NCI-H2196 (cell line): Measurements from ENCODE around the gene NTF3.

Source experiments
- DNase-seq: peaks from one replicate; lab custom pipeline; 2025; ENCODE audit not compliant: unreplicated experiment; lab: John Stamatoyannopoulos, UW

The NTF3 gene

DNA sequence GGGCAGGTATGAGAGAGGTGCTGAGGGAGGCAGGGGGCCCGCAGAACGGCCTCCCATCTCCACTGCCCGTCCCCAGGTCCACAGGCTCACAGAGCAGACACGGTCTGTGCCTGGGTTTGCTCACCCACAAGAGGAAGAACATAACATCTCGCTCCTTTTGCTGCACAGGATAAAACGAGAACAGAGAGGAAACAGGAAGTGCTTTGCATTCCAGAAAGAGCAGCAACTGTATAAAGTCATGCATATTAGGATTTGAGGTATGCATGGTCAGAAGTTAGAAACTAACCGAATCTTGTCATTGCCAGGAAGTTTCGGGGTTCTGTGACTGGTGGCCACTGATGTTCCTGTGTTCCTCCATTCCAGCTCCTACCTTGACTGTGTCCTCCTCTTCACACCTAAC is 25.0 kb downstream of the NTF3 start:
- DNase-seq = no peak

- no peak for DNase-seq
These were observed 26.5 kb downstream of the NTF3 start for GRCh38 chr12:5458229-5459050.

DNA sequence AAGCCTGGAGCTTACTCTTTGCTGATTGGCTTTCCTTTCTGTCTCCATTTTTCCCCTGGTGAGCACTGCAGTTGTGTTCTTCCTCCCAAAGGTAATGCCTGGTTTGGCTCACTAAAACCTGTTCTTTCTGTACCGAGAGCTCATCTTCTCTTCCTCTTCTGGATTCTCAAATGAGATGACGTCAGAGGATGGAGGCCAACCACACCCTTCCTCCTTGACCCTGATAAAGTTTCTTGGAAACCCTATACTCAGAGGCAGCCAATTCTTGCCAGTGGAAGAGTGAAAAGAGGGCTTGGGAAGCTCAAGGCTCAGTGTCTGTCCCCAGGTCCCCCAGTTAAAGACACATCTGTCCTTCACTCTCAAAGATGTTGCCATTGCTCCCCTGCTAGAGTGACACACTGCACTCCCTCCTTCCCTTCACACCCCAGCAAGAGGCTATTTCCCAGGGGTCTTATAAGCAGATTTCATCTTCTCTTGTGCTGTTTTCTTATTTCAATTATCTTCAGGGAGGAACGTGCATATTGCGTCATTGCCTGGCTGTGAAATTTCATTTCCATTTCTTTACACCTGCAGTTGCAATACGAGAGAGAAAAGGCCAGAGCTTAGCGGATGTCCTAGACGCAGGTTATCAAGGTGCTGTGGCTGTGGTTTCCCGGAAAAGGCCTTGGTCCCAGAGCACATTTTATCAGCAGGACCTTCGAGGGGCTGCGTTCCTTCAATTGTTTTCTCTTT is 27.3 kb downstream of the NTF3 start:
- no peak for DNase-seq

DNA sequence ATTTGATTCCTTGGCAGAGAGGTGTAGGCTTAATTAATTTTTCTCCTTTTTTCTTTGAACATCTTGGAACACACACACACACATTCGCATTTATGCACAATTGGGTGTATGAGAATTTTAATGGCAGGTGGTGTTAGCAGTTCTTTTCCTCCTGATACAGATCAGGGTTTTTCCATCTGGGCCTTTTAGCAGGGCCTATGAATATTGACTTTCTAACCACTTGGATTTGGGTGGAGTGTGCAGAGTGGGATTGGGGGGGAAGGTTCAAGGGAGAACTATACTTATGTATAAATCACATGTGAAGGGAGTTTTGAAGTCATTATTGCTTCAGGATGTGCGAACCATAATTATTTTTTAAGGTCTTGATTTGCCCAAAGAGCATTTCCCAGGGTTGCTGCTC is 28.9 kb downstream of the NTF3 start:
- no peak for DNase-seq

GRCh38 chr12:5461966-5462365 is 30.1 kb downstream of the NTF3 start:
- no peak for DNase-seq

GRCh38 chr12:5464096-5464495 is 32.2 kb downstream of the NTF3 start:
- DNase-seq = no peak

DNA sequence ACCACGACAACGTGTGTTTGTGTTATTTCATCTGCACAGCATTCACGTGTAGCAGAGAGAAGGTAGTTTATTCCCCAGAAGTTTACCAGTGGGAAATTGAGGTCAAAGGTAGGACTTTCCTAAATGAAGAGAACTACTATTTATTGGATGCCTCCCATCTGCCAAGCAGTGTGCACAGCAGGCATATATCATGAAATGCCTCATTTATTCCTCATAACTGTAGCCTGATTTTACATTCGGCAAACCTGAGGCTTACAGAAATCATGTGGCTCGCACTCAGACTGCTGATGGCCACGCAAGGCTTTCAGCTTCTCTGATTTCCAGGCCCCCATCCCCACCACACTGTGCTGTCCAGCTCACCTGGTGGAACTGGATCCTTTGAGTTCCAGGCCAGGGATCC is 33.5 kb downstream of the NTF3 start:
- DNase-seq = no peak

- DNase-seq = no peak
These were observed 34.6 kb downstream of the NTF3 start for GRCh38 chr12:5466521-5466960.

- DNase-seq = no peak
These were observed 36.0 kb downstream of the NTF3 start for GRCh38 chr12:5467931-5468330.

DNA sequence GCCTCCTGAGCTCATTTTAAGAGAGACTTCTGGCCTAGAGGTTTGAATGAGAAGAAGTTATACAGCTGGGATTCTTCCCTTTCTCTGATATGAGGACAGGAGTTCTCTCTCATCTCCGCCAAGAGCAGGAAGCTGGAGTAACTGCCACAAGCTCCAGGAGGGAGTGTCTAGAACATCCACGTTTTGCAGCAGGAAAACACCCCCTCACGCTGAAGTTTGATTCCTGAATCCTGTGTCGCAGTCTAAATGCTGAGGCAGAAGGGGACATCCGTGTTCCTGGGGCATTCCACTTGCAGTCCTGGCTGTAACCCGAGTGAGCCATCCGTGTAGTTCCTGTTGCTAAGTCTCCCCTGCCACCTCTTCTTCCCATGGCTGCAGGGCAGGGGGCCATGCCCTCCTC is 38.3 kb downstream of the NTF3 start:
- DNase-seq = no peak

DNA sequence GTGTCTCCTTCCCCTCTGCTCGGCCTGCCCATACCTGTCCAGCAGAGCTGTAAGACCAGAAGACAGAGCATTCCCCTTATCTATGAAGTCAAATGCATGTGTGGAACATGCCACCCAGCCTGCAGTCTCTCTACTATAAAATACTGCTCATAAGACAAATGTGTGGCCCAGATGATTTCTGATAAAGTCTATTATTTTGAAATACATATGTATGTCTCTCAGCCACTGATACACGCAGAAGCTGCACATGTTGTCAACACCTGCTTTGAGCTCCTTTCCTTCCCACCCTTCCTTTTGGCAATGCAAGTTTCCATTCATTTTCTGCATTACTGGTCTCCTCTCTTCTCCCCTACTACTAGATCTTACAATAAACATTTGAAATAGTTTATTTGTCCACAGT is 38.8 kb downstream of the NTF3 start:
- no peak for DNase-seq

- DNase-seq = no peak
These were observed 41.3 kb downstream of the NTF3 start for GRCh38 chr12:5473076-5473782.

DNA sequence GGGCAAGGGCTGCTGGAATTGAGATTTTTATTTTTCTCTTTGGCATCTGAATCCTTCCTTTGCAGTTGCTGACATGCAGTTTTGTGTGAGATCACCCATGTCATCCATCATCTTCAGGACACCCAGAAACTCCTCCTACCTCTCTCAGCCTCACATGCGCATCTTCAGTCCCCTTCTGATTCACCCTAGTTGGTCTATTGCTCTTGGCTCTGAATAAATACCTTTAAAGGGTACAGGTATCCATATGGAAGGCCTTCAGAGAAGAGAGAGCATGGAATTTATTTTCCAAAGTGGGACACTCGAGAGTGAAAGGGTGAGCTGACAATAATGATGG is 41.8 kb downstream of the NTF3 start:
- no peak for DNase-seq

GRCh38 chr12:5476356-5476755 is 44.4 kb downstream of the NTF3 start:
- DNase-seq = no peak

DNA sequence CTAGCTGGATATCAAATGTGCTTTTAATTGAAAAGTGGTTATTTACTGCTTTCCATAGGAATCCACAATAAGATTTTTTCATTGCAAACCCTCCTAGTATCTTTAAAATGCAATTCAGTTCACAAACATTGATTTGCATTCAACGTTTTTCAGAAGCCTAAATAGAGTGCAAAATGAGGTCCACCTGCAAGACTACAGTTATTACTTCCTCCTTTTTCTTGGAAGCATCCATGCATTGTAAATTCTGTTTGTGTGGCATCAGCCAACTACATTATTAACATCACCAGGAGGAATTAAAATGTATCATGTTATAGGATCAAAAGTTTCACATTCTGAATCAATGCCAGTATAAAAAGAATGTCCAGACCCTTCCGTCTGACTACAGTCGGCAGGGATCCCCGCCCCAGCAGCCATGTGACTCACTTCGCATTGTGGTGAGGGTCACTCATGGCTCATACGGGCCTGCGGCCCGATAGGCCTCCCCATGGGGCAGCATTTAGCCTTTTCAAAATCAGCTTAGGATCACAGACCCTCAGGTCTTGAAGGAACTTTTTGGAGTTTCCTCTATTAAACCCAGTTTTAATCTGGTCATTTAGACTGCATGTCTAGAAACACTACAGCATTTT is 46.3 kb downstream of the NTF3 start:
- DNase-seq = no peak

DNA sequence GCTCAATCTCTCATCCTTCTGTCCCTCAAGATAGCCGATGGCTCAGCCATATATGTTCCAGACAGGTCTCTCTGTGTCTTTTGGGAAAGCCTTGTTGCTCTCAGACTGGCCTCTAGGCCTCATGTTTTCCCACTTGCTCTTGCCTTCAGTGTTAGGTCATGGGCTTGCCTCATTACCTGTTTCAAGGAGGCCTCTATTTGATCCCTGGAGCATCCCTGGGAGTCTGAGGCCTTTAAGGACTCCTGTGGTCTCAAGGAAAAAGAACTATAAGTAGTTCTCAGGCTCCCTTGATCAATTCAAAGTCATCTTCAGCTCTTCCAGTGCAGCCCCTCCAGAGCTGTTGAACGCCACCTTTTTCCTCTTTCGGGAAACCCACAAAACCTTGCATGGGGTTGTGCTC is 47.9 kb downstream of the NTF3 start:
- no peak for DNase-seq

DNA sequence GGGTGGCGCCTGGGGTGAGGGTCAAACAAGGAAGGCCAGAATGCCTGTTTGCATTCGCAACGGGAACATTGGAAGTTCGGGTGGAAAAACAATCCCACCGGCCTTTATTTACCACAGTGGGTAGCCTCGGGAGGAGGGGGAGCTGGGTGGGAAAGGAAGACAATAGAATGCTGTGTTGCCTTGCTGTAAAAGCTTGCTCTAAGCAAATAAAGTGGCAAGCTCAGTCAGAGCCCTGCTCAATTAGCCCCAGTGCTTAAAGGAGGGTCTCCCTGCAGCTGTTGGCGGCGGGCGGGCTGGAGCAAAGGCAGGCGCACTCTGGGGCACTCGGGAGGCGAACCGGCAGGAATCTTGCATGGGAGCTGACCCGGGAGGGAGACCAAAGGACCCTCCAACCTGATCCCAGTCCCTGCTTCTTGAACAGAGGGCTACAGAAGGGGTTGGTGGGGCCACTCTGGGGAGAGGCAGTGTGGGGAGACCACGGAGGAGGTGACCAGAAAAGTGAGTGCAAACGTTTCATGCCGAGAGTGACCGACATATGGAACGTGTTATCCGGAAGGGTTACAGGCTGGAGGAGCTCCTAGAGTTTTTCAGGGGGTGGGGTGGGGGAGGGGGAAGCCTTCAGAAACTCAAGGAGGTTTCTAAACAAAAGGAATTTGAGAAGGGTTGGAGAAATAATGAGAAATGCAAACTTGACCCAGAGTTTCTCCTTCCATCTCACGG is 48.5 kb downstream of the NTF3 start:
- DNase-seq = no peak

GRCh38 chr12:5480938-5481303 is 49.0 kb downstream of the NTF3 start:
- DNase-seq = no peak

DNA sequence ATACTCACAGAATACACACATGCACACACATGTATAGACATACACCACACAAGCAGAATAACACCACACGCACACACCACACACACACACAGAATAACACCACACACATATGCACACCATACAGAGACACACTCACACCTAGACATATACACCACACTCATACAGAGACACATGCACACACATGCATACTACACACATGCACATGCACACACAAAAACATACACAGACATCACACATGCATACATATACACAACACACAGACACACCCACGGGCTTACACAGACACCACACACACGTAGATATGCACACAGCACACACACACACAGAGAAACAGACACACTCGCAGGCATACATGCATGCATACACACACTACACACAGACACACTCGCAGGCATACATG is 49.7 kb downstream of the NTF3 start:
- no peak for DNase-seq

- DNase-seq = no peak
These were observed 52.5 kb downstream of the NTF3 start for GRCh38 chr12:5484426-5484825.

DNA sequence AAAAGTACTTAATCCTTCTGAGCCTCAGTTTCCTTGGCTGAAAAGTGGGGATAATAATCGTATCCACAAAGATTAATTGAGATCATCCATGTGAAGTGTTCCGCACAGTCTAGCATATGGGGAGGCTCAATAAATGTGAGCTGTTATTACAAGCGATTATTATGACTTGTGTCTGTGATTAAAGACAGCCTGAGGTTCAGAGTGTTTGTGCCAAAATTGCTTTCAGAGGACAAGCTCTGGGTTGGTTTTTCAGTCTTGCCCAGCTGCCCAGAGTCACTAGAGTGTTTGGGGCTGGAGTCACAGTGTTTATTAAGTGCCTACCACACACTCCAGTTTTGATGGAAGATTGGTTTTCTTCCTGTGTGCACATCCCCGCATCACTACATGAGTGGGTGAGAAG is 53.5 kb downstream of the NTF3 start:
- no peak for DNase-seq
